ENCODE data around the gene DPYSL3.

The DPYSL3 gene

DNA sequence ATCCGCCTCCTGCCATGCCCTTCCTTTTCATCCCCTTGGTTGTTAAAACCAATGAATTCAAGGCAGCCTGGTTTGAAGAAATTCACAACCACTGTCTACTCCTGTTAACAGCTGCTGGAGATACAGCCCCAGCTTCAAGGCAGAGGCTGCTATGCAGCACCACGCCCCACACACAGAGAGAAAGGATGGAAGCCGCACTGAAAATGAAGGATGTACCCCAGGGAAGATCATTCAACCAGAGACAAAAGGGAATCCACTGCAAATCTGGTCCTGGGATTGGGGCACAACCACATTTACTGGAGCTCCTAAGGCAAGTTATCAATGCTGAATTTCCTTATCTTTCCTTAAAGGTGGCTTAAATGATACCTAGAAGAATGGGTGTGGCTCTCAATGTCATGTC lies 58.7 kb downstream of the DPYSL3 start:
- Histone ChIP-seq H3K4me3 (ENCODE audit: low read depth in 1 of 2, low read length in 2 of 2) (peak overlapping the region; percentile 70 to 89), H3K9me3 (ENCODE audit: control insufficient read depth in 1 of 2, low read length in 2 of 2) (no peaks in the 10 kb centered on the region), H3K27me3 (ENCODE audit: low read depth, low read length) (peaks cover 5% of the 10 kb centered on the region), H3K4me1 (ENCODE audit: control insufficient read depth in 1 of 2, insufficient read depth in 2 of 2, low read length in 2 of 2) (peaks cover 15 to 63% of the 10 kb centered on the region in 2 donors), H3K36me3 (ENCODE audit: control insufficient read depth in 1 of 2, insufficient read depth in 2 of 2, low read length in 2 of 2) (no peaks in the 10 kb centered on the region), H3K27ac (ENCODE audit: low read length) (peak overlapping the region; percentile 1)

DNA sequence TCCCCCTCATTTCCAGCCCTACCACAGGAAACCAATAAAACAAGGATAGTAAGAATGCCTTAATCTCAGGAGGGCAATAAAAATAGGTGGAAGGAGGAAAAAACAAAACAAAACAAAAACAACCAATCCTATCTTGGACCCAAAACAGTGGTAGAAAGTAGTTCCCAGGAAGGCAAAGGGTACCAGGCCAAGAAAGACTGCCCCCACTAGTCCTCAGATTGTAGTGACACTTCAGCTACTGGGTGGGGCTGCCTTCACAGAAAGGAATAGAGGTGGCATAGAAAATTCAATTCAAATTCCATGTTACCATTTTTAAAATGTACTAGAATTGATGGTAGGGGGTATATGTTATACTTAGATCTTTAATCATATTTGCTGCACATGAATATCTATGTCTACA lies 59.3 kb downstream of the DPYSL3 start:
- Histone ChIP-seq H3K4me1 (ENCODE audit: control insufficient read depth in 1 of 2, insufficient read depth in 2 of 2, low read length in 2 of 2) (peaks cover 15 to 61% of the 10 kb centered on the region in 2 donors), H3K27me3 (ENCODE audit: low read depth, low read length) (peaks cover 5% of the 10 kb centered on the region), H3K4me3 (ENCODE audit: low read depth in 1 of 2, low read length in 2 of 2) (no peak overlapping the region), H3K9me3 (ENCODE audit: control insufficient read depth in 1 of 2, low read length in 2 of 2) (no peaks in the 10 kb centered on the region), H3K36me3 (ENCODE audit: control insufficient read depth in 1 of 2, insufficient read depth in 2 of 2, low read length in 2 of 2) (no peaks in the 10 kb centered on the region), H3K27ac (ENCODE audit: low read length) (no peak overlapping the region)

DNA sequence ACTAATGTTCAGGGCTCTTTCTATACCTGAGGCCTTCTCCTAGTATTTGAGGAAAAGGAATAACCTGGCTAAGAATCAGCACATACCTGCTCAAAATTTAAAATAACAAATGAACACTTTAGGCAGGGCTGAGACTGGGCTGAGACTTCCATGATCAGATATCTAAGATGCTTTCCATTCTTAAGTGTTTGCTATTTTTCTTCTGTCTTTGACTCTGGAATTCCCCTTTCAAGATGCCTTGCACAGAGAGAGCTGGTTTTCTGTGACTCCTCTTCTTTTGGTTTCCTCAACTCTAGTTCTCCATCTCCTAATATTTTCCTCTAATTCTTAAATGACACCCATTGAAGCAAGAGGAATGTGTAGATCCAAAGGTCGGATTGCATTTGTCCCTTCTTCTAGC lies 61.1 kb downstream of the DPYSL3 start:
- Histone ChIP-seq H3K4me3 (ENCODE audit: low read depth in 1 of 2, low read length in 2 of 2) (no peak overlapping the region), H3K27me3 (ENCODE audit: low read depth, low read length) (peaks cover 5% of the 10 kb centered on the region), H3K36me3 (ENCODE audit: control insufficient read depth in 1 of 2, insufficient read depth in 2 of 2, low read length in 2 of 2) (no peaks in the 10 kb centered on the region), H3K4me1 (ENCODE audit: control insufficient read depth in 1 of 2, insufficient read depth in 2 of 2, low read length in 2 of 2) (peaks cover 6 to 63% of the 10 kb centered on the region in 2 donors), H3K9me3 (ENCODE audit: control insufficient read depth in 1 of 2, low read length in 2 of 2) (no peaks in the 10 kb centered on the region), H3K27ac (ENCODE audit: low read length) (peak overlapping the region; percentile 35)

DNA sequence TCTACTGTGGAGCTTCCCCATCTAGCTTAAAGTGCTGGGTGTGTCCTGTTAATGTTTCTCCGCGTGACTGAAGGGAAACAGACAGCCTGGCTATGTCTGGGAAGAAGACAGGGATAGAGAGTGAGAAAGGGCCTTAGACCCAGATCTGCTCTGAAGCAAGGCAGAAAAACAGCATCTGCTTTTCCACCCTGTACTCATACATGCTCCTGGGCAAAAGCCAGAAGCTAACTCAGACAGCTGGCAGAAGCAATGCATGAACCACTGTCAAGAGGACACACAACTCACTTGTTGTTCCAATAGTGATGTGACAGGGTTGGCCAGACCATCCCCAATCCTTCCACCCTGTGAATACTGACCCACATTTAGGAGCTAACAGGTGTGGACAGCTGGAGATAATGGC lies 63.3 kb downstream of the DPYSL3 start:
- Histone ChIP-seq H3K27me3 (ENCODE audit: low read depth, low read length) (no peaks in the 10 kb centered on the region), H3K27ac (ENCODE audit: low read length) (peak overlapping the region; percentile 34), H3K4me1 (ENCODE audit: control insufficient read depth in 1 of 2, insufficient read depth in 2 of 2, low read length in 2 of 2) (peaks cover 6 to 58% of the 10 kb centered on the region in 2 donors), H3K36me3 (ENCODE audit: control insufficient read depth in 1 of 2, insufficient read depth in 2 of 2, low read length in 2 of 2) (no peaks in the 10 kb centered on the region), H3K9me3 (ENCODE audit: control insufficient read depth in 1 of 2, low read length in 2 of 2) (no peaks in the 10 kb centered on the region), H3K4me3 (ENCODE audit: low read depth in 1 of 2, low read length in 2 of 2) (no peak overlapping the region)

DNA sequence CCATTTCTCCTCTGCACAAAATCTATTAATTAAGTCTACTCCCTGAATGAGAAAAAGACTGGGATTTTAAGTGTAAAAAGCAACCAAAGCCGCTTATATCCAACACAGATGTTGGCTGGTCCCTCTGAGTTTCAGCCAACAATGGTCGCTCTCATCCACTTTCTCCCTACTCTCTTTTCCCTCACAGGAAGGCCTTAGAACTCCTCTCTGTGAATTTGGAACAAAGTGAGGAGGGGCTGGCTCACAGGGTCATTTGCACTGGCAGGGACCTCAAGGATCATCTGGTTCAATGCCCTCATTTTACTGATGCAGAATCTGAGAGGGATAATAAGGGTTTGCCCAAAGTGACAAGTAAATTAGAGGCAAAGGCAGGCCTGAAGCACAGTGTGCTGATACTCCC lies 64.0 kb downstream of the DPYSL3 start:
- peak overlapping the region; percentile 1 for H3K27ac ChIP-seq (ENCODE audit: low read length)
- peak overlapping the region in 1 of 2 donors; percentile 33 for H3K4me3 ChIP-seq (ENCODE audit: low read depth in 1 of 2, low read length in 2 of 2)
- no peaks in the 10 kb centered on the region for H3K9me3 ChIP-seq (ENCODE audit: control insufficient read depth in 1 of 2, low read length in 2 of 2)
- peaks cover 6 to 54% of the 10 kb centered on the region in 2 donors for H3K4me1 ChIP-seq (ENCODE audit: control insufficient read depth in 1 of 2, insufficient read depth in 2 of 2, low read length in 2 of 2)
- H3K27me3 ChIP-seq (ENCODE audit: low read depth, low read length), result no peaks in the 10 kb centered on the region
- H3K36me3 ChIP-seq (ENCODE audit: control insufficient read depth in 1 of 2, insufficient read depth in 2 of 2, low read length in 2 of 2), result no peaks in the 10 kb centered on the region

DNA sequence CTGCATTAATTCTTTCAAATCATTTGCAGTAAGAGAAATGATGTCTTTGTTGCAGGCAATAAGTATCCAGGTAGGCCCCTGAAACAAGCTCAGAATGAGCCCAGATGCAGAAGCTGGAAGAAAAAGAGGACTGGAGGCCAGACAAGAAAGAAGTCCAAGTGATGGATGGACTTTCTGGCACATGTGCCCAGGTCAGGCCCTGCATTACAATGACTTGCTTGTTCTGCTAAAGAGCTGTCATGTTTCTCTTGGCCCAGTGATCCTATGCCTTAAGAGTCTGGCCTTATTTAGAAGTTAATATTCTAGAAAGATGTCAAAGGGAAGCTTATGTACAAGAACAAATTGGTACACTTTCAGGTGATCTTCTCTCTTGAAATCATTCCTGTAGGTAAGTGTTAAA lies 64.8 kb downstream of the DPYSL3 start:
- Histone ChIP-seq H3K27ac (ENCODE audit: low read length) (no peak overlapping the region), H3K27me3 (ENCODE audit: low read depth, low read length) (no peaks in the 10 kb centered on the region), H3K9me3 (ENCODE audit: control insufficient read depth in 1 of 2, low read length in 2 of 2) (no peaks in the 10 kb centered on the region), H3K36me3 (ENCODE audit: control insufficient read depth in 1 of 2, insufficient read depth in 2 of 2, low read length in 2 of 2) (no peaks in the 10 kb centered on the region), H3K4me1 (ENCODE audit: control insufficient read depth in 1 of 2, insufficient read depth in 2 of 2, low read length in 2 of 2) (peaks cover 6 to 52% of the 10 kb centered on the region in 2 donors), H3K4me3 (ENCODE audit: low read depth in 1 of 2, low read length in 2 of 2) (no peak overlapping the region)

DNA sequence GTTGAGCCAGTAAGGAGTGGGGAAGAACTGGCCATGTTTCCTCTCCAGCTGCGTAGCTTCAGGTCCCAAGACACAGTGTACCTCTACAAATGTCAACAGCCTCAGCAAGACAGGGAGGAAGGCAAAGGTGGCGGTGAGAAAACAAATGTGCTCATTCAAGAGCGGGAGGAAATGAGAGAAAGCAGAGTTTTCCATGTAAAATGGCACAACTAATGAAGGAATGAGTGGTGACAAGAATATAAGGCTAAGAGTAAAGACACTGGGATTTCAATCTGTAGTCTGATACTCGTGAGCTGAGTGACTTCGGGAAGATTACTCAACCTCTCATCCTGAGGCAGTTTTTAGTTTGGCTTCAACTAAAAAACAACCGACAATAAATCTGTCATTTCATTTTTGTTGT lies 67.6 kb downstream of the DPYSL3 start:
- Histone ChIP-seq H3K9me3 (ENCODE audit: control insufficient read depth in 1 of 2, low read length in 2 of 2) (no peaks in the 10 kb centered on the region), H3K27me3 (ENCODE audit: low read depth, low read length) (no peaks in the 10 kb centered on the region), H3K4me1 (ENCODE audit: control insufficient read depth in 1 of 2, insufficient read depth in 2 of 2, low read length in 2 of 2) (peaks cover 0 to 38% of the 10 kb centered on the region in 2 donors), H3K4me3 (ENCODE audit: low read depth in 1 of 2, low read length in 2 of 2) (no peak overlapping the region), H3K36me3 (ENCODE audit: control insufficient read depth in 1 of 2, insufficient read depth in 2 of 2, low read length in 2 of 2) (no peaks in the 10 kb centered on the region), H3K27ac (ENCODE audit: low read length) (no peak overlapping the region)

DNA sequence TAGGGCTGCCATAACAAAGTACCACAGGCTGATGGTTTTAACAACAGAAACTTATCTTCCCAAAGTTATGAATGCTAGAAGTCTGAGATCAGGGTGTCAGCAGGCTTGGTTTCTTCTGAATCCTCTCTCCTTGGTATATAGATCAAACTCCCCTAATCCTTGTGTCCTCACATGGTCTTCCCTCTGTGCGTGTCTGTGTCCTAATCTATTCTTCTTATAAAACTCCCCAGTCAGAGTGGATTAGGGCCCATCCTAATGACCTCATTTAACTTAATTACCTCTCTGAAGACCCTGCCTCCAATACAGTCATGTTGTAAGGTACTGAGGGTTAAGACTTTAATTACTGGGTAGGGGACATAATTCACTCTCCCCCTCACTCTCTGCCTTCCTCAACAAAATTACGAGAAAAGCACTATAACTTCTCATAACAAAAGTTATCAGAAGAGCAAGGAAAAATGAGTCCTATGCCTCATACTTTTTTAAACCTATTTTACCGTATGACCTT lies 68.6 kb downstream of the DPYSL3 start:
- H3K4me1 ChIP-seq (ENCODE audit: control insufficient read depth in 1 of 2, insufficient read depth in 2 of 2, low read length in 2 of 2), result peaks cover 0 to 37% of the 10 kb centered on the region in 2 donors
- no peak overlapping the region for H3K27ac ChIP-seq (ENCODE audit: low read length)
- no peaks in the 10 kb centered on the region for H3K36me3 ChIP-seq (ENCODE audit: control insufficient read depth in 1 of 2, insufficient read depth in 2 of 2, low read length in 2 of 2)
- no peaks in the 10 kb centered on the region for H3K27me3 ChIP-seq (ENCODE audit: low read depth, low read length)
- no peak overlapping the region for H3K4me3 ChIP-seq (ENCODE audit: low read depth in 1 of 2, low read length in 2 of 2)
- H3K9me3 ChIP-seq (ENCODE audit: control insufficient read depth in 1 of 2, low read length in 2 of 2), result no peaks in the 10 kb centered on the region

DNA sequence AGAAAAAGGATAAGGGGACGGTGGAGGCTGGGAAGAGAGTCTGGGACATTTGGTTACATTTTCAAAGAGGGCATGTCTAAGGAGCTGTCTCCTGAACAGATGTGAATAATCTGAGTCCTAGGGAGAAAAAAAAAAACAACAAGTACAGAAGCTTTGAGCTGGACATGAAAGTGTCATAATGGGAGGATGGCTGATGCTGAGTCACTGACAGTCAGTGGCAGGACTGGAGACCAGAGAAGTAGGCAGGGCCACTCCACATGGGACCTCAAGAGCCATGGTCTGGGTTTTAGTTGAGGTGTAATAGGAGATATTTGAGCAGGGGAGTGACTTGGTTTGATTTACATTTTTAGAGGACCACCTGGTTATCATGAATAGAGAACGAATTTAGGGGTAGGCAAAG lies 70.6 kb downstream of the DPYSL3 start:
- Histone ChIP-seq H3K36me3 (ENCODE audit: control insufficient read depth in 1 of 2, insufficient read depth in 2 of 2, low read length in 2 of 2) (no peaks in the 10 kb centered on the region), H3K9me3 (ENCODE audit: control insufficient read depth in 1 of 2, low read length in 2 of 2) (no peaks in the 10 kb centered on the region), H3K27ac (ENCODE audit: low read length) (no peak overlapping the region), H3K27me3 (ENCODE audit: low read depth, low read length) (no peaks in the 10 kb centered on the region), H3K4me1 (ENCODE audit: control insufficient read depth in 1 of 2, insufficient read depth in 2 of 2, low read length in 2 of 2) (peaks cover 0 to 30% of the 10 kb centered on the region in 2 donors), H3K4me3 (ENCODE audit: low read depth in 1 of 2, low read length in 2 of 2) (no peak overlapping the region)

DNA sequence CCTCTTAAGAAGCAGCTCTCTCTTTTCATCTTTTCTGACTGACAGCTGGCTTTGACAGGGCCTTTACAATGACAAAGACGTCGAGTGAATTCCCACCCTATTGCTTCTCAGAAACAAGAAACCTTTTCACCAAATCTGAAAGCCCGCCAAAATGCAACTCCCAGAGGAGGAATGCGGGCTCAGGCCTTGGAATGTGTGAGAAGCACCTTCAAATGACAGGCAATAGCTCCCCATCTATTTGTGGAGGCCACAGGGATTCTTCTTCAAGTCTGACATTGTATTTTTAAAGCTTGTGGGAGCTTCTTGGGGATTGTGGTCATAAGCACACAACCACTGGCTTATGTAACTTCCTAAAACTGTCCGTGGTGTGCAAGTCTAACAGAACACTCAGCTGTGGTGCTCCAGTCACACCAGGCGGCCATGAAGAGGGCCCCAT lies 72.7 kb downstream of the DPYSL3 start:
- H3K27me3 ChIP-seq (ENCODE audit: low read depth, low read length), result no peaks in the 10 kb centered on the region
- H3K27ac ChIP-seq (ENCODE audit: low read length), result no peak overlapping the region
- H3K9me3 ChIP-seq (ENCODE audit: control insufficient read depth in 1 of 2, low read length in 2 of 2), result no peaks in the 10 kb centered on the region
- H3K36me3 ChIP-seq (ENCODE audit: control insufficient read depth in 1 of 2, insufficient read depth in 2 of 2, low read length in 2 of 2), result no peaks in the 10 kb centered on the region
- H3K4me1 ChIP-seq (ENCODE audit: control insufficient read depth in 1 of 2, insufficient read depth in 2 of 2, low read length in 2 of 2), result peaks cover 0 to 36% of the 10 kb centered on the region in 2 donors
- H3K4me3 ChIP-seq (ENCODE audit: low read depth in 1 of 2, low read length in 2 of 2), result no peak overlapping the region

DNA sequence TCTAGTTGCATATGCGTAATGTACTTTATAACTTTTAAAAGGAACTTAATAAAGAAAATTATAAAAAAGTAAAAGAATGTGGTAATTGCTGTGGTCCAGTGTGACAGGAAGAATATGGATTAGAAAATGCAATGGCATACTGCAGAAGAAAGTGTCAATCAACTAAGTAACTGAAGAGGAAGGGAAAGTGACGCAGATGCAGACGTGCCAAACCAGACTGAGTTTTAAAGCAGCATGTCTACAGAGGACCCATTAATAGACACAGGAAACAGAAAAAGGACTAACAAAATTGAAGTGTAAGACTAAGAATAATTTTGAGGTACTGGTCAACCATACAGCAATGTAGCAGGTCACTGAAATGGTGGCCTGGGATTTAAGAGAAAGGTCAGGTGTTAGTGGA lies 73.3 kb downstream of the DPYSL3 start:
- peaks cover 0 to 42% of the 10 kb centered on the region in 2 donors for H3K4me1 ChIP-seq (ENCODE audit: control insufficient read depth in 1 of 2, insufficient read depth in 2 of 2, low read length in 2 of 2)
- H3K27me3 ChIP-seq (ENCODE audit: low read depth, low read length), result no peaks in the 10 kb centered on the region

DNA sequence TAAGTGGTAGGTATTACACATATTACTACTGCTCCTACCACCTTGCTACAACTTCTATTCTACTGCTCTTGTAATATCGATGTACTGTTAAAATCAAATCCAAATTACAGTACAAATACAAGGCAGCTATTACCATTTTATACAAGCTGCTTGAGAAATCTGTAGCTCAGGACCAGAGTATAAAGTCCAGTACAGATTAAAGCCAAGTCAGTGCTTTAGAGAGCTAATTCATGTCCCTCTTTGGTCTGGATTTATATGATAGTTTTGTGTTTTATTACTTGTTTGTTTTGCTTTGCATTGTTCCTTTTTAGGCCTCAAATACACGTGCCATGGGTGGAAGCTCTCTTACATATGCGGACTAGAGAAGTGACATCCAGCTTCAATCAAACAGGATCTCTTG lies 75.8 kb downstream of the DPYSL3 start:
- Histone ChIP-seq H3K36me3 (ENCODE audit: control insufficient read depth in 1 of 2, insufficient read depth in 2 of 2, low read length in 2 of 2) (no peaks in the 10 kb centered on the region), H3K27ac (ENCODE audit: low read length) (no peak overlapping the region), H3K9me3 (ENCODE audit: control insufficient read depth in 1 of 2, low read length in 2 of 2) (no peaks in the 10 kb centered on the region), H3K4me1 (ENCODE audit: control insufficient read depth in 1 of 2, insufficient read depth in 2 of 2, low read length in 2 of 2) (peaks cover 0 to 55% of the 10 kb centered on the region in 2 donors), H3K27me3 (ENCODE audit: low read depth, low read length) (no peaks in the 10 kb centered on the region), H3K4me3 (ENCODE audit: low read depth in 1 of 2, low read length in 2 of 2) (no peak overlapping the region)

More for the DNA sequence above, 73.3 kb downstream of the DPYSL3 start:
- Histone ChIP-seq H3K9me3 (ENCODE audit: control insufficient read depth in 1 of 2, low read length in 2 of 2) (no peaks in the 10 kb centered on the region), H3K4me3 (ENCODE audit: low read depth in 1 of 2, low read length in 2 of 2) (no peak overlapping the region), H3K27ac (ENCODE audit: low read length) (no peak overlapping the region), H3K36me3 (ENCODE audit: control insufficient read depth in 1 of 2, insufficient read depth in 2 of 2, low read length in 2 of 2) (no peaks in the 10 kb centered on the region)
